ENCODE measurements around the gene LSS.
A peak's percentile ranks its signal among the peaks of the same experiment; 100 is the strongest.

The LSS gene

DNA sequence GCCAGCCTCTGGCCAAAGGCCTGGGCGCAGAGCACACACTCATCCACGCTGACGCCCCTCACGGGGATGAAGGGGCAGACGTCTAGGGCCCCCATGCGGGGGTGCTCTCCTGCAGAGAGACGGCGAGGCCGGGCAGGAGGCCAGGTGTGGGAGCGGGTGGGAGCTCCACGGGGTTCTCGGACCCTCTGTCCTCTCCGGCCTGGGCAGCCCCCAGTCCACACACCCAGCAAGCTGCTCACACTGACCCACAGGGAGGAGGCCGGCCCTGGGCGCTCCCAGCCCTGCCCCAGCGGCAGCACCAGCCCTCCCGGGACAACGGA is 75.7 kb downstream of the LSS start:
- Histone ChIP-seq H3K18ac (ENCODE audit: low read length) (peak overlapping the region; percentile 95), H2AK5ac (ENCODE audit: low read depth, low read length) (peak overlapping the region; percentile 94), H3K23ac (ENCODE audit: low read depth, low read length, poor library complexity) (peak overlapping the region; percentile 43), H2BK5ac (ENCODE audit: low read length) (no peak overlapping the region), H3K4me3 (ENCODE audit: low read length in 2 of 2) (no peak overlapping the region), H3K27ac (replicated peaks; ENCODE audit: low read length) (peak overlapping the region; percentile 31), H3K27me3 (ENCODE audit: control insufficient read depth in 3 of 3, insufficient read depth in 3 of 3, low read depth in 1 of 3, low read length in 3 of 3) (no peaks in the 10 kb centered on the region), H2BK15ac (ENCODE audit: low read length) (peak overlapping the region; percentile 97), H4K91ac (ENCODE audit: low read depth, low read length, poor library complexity) (no peak overlapping the region), H2BK12ac (ENCODE audit: low read length) (peak overlapping the region; percentile 63), H4K8ac (ENCODE audit: low read depth, low read length) (peak overlapping the region; percentile 82), H3K4me1 (ENCODE audit: control insufficient read depth in 2 of 2, insufficient read depth in 1 of 2, low read depth in 1 of 2, low read length in 2 of 2) (peaks cover 15 to 26% of the 10 kb centered on the region in 2 donors), H2BK120ac (ENCODE audit: low read depth, low read length) (peak overlapping the region; percentile 54), H3K9ac (ENCODE audit: low read depth, low read length, poor library complexity) (peak overlapping the region; percentile 80), H3K14ac (ENCODE audit: low read length) (peak overlapping the region; percentile 63), H3K9me3 (replicated peaks in 1 of 2; ENCODE audit: control insufficient read depth in 2 of 2, insufficient read depth in 1 of 2, low read depth in 1 of 2, low read length in 2 of 2) (peaks cover 0 to 3% of the 10 kb centered on the region in 2 donors), H3K4ac (ENCODE audit: low read length) (peak overlapping the region; percentile 93), H3K4me2 (ENCODE audit: insufficient read depth, low read length, poor library complexity, severe bottlenecking) (no peak overlapping the region), H3K36me3 (replicated peaks in 1 of 2; ENCODE audit: control insufficient read depth in 2 of 2, insufficient read depth in 2 of 2, low read length in 2 of 2) (peaks cover 0 to 4% of the 10 kb centered on the region in 2 donors), H2AFZ (ENCODE audit: low read length) (peak overlapping the region; percentile 86), H3K79me1 (ENCODE audit: low read depth, low read length) (peaks cover 5% of the 10 kb centered on the region)
- WGBS, 2 donors (ENCODE audit: extremely low coverage in 2 of 2, insufficient read length in 2 of 2, insufficient replicate concordance in 1 of 2): no CpG with 5 or more reads among the region's 18 CpGs
- no peak for DNase-seq (ENCODE audit: low spot score)

DNA sequence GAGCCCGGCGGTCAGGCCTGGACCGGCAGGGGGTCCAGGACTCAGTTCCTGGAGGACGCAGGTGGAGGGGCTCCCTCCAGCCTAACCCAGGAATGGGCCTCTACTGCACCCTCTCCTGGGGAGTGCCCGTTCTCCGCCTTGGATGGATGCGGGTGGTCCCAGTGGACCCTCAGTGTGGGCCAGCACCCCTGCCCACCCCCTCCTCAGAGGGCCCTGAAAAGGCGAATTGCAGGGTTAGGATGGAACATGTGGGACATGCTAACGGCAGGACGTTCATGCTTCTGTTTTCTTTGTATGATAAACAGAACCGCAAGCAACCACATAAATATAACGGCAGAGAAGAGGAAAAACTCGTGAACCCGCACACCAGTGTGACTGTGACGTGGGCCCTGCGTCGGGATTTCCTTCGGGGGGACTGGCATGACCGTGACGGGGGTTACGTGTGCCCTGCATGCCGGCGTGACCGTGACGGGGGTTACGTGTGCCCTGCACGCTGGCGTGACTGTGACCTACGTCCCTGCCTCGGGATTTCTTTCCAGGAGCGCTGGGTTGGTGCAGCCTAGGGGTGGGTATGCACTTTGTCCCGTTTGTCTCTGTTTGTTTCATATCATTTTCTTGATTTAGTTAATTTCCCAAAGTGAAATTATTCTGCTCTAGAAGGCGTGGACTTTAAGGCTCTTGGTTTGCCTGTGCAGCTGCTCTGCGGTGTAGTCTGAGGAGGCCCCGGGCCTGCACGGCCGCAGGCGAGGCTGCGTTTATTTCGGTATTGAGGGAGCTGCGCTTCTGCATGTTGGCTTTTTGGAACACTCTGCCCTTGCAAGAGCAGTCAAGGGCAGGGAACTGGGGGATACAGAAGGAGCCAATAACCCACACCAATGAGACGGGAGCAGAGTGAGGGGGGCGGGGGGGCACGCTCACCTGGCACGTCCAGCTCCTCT is 76.3 kb downstream of the LSS start:
- H3K79me1 ChIP-seq (ENCODE audit: low read depth, low read length): peaks cover 5% of the 10 kb centered on the region
- no peak for DNase-seq (ENCODE audit: low spot score)

DNA sequence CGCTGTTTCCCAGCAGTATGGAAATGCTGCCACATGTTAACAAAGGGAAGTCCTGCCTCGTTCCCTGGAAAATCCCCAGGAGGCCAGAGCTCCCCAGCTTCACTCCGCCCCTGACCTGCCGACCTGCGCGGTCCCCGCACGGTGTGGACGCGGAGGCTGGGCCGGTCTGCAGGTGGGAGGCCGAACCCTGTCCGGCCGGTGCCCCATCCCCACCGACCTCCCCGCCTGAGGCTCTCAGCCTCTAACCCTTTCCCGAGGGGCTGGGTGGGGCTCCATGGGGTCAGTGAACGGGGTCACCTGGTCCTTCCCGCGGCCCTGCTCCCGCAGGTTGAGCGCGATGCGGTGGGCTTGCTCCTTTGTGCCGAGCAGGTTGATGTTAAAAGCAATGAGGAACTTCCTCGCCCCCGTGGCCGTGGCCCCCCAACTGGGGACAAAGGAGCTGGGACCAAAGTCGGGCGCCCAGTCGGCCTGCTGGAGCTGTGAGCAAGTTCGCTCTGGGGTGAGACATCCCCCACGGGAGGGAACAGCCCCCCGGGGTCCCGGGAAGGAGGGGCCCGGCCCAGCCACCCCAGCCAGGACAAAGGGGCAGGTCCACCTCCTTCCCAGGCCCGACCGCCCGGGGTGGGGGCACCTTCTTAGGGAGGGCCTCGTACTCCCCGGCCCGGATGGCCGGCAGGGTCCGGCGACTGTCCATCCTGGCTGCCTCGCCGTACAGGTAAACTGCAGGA is 77.1 kb downstream of the LSS start:
- no peak overlapping the region for H3K23ac ChIP-seq (ENCODE audit: low read depth, low read length, poor library complexity)
- DNase-seq (ENCODE audit: low spot score): no peak
- no peak overlapping the region for H4K8ac ChIP-seq (ENCODE audit: low read depth, low read length)
- H3K36me3 ChIP-seq (replicated peaks in 1 of 2; ENCODE audit: control insufficient read depth in 2 of 2, insufficient read depth in 2 of 2, low read length in 2 of 2): peaks cover 0 to 4% of the 10 kb centered on the region in 2 donors
- H2BK12ac ChIP-seq (ENCODE audit: low read length): peak overlapping the region; percentile 58
- H3K27ac ChIP-seq (replicated peaks; ENCODE audit: low read length): no peak overlapping the region
- peak overlapping the region; percentile 53 for H3K4ac ChIP-seq (ENCODE audit: low read length)
- H3K4me1 ChIP-seq (ENCODE audit: control insufficient read depth in 2 of 2, insufficient read depth in 1 of 2, low read depth in 1 of 2, low read length in 2 of 2): peaks cover 15 to 25% of the 10 kb centered on the region in 2 donors
- no peak overlapping the region for H2AFZ ChIP-seq (ENCODE audit: low read length)
- no CpG with 5 or more reads among the region's 47 CpGs for WGBS, 2 donors (ENCODE audit: extremely low coverage in 2 of 2, insufficient read length in 2 of 2, insufficient replicate concordance in 1 of 2)
- H3K9ac ChIP-seq (ENCODE audit: low read depth, low read length, poor library complexity): no peak overlapping the region
- H3K18ac ChIP-seq (ENCODE audit: low read length): peak overlapping the region; percentile 85
- peak overlapping the region; percentile 97 for H2AK5ac ChIP-seq (ENCODE audit: low read depth, low read length)
- peak overlapping the region; percentile 75 for H2BK5ac ChIP-seq (ENCODE audit: low read length)
- no peak overlapping the region for H2BK120ac ChIP-seq (ENCODE audit: low read depth, low read length)
- H3K14ac ChIP-seq (ENCODE audit: low read length): peak overlapping the region; percentile 56
- peaks cover 5% of the 10 kb centered on the region for H3K79me1 ChIP-seq (ENCODE audit: low read depth, low read length)
- H4K91ac ChIP-seq (ENCODE audit: low read depth, low read length, poor library complexity): no peak overlapping the region
- H3K4me3 ChIP-seq (ENCODE audit: low read length in 2 of 2): no peak overlapping the region
- H3K4me2 ChIP-seq (ENCODE audit: insufficient read depth, low read length, poor library complexity, severe bottlenecking): no peak overlapping the region
- H2BK15ac ChIP-seq (ENCODE audit: low read length): peak overlapping the region; percentile 99
- H3K27me3 ChIP-seq (ENCODE audit: control insufficient read depth in 3 of 3, insufficient read depth in 3 of 3, low read depth in 1 of 3, low read length in 3 of 3): no peaks in the 10 kb centered on the region
- peaks cover 0 to 3% of the 10 kb centered on the region in 2 donors for H3K9me3 ChIP-seq (replicated peaks in 1 of 2; ENCODE audit: control insufficient read depth in 2 of 2, insufficient read depth in 1 of 2, low read depth in 1 of 2, low read length in 2 of 2)

More for the DNA sequence above, 76.3 kb downstream of the LSS start:
- Histone ChIP-seq H3K4ac (ENCODE audit: low read length) (peak overlapping the region; percentile 93), H2BK120ac (ENCODE audit: low read depth, low read length) (peak overlapping the region; percentile 54), H2BK5ac (ENCODE audit: low read length) (no peak overlapping the region), H4K91ac (ENCODE audit: low read depth, low read length, poor library complexity) (peak overlapping the region; percentile 89), H3K27ac (replicated peaks; ENCODE audit: low read length) (peak overlapping the region; percentile 31), H2BK12ac (ENCODE audit: low read length) (peak overlapping the region; percentile 63), H3K36me3 (replicated peaks in 1 of 2; ENCODE audit: control insufficient read depth in 2 of 2, insufficient read depth in 2 of 2, low read length in 2 of 2) (peaks cover 0 to 4% of the 10 kb centered on the region in 2 donors), H3K4me1 (ENCODE audit: control insufficient read depth in 2 of 2, insufficient read depth in 1 of 2, low read depth in 1 of 2, low read length in 2 of 2) (peaks cover 15 to 26% of the 10 kb centered on the region in 2 donors), H3K9me3 (replicated peaks in 1 of 2; ENCODE audit: control insufficient read depth in 2 of 2, insufficient read depth in 1 of 2, low read depth in 1 of 2, low read length in 2 of 2) (peaks cover 0 to 3% of the 10 kb centered on the region in 2 donors), H2AFZ (ENCODE audit: low read length) (peak overlapping the region; percentile 86), H2AK5ac (ENCODE audit: low read depth, low read length) (peak overlapping the region; percentile 94), H3K4me2 (ENCODE audit: insufficient read depth, low read length, poor library complexity, severe bottlenecking) (no peak overlapping the region), H3K23ac (ENCODE audit: low read depth, low read length, poor library complexity) (peak overlapping the region; percentile 43), H3K14ac (ENCODE audit: low read length) (peak overlapping the region; percentile 71), H3K18ac (ENCODE audit: low read length) (peak overlapping the region; percentile 85), H3K27me3 (ENCODE audit: control insufficient read depth in 3 of 3, insufficient read depth in 3 of 3, low read depth in 1 of 3, low read length in 3 of 3) (no peaks in the 10 kb centered on the region), H4K8ac (ENCODE audit: low read depth, low read length) (peak overlapping the region; percentile 82), H2BK15ac (ENCODE audit: low read length) (peak overlapping the region; percentile 97), H3K9ac (ENCODE audit: low read depth, low read length, poor library complexity) (peak overlapping the region; percentile 60), H3K4me3 (ENCODE audit: low read length in 2 of 2) (no peak overlapping the region)
- WGBS, 2 donors (ENCODE audit: extremely low coverage in 2 of 2, insufficient read length in 2 of 2, insufficient replicate concordance in 1 of 2): no CpG with 5 or more reads among the region's 45 CpGs
